ENCODE data around the gene ASMTL.

DNA sequence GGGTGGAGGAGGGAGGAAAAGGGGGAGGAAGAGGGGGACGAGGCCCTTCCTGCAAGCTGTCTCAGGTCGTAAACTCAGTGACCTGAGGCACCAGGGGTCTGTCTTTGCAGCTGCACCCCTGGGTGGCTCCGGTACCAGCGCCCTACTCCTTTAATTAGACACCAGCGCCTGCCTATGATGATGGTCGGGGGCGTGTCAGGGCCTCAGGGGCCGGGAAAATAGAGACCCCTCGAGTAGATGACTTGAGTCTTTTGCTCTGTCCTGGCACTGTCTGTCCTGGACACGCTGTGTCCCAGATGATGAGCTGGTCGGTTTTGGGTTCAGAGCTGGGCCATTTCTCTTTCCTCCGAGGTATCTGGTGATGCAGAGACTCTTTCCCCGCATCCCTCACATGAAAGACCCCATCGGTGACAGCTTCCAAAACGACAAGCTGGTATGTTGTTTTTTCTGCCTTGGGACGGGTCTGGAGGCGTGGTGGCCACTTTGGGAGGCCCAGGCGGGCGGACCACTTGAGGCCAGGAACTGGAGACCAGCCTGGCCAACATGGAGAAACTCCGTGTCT is 72.0 kb downstream of the ASMTL start:
- TF ChIP-seq POLR2A (IDR thresholded peaks at IDR 0.05) (no peak), POLR2AphosphoS5 (IDR thresholded peaks at IDR 0.05) (peak; percentile 9)
- TF ChIP-seq, protein P1, sequence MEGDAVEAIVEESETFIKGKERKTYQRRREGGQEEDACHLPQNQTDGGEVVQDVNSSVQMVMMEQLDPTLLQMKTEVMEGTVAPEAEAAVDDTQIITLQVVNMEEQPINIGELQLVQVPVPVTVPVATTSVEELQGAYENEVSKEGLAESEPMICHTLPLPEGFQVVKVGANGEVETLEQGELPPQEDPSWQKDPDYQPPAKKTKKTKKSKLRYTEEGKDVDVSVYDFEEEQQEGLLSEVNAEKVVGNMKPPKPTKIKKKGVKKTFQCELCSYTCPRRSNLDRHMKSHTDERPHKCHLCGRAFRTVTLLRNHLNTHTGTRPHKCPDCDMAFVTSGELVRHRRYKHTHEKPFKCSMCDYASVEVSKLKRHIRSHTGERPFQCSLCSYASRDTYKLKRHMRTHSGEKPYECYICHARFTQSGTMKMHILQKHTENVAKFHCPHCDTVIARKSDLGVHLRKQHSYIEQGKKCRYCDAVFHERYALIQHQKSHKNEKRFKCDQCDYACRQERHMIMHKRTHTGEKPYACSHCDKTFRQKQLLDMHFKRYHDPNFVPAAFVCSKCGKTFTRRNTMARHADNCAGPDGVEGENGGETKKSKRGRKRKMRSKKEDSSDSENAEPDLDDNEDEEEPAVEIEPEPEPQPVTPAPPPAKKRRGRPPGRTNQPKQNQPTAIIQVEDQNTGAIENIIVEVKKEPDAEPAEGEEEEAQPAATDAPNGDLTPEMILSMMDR (IDR thresholded peaks at IDR 0.05): no peak

Data from gastroesophageal sphincter (tissue), 3 donors.